HepG2 (cell line): Measurements from ENCODE around the gene TTYH1. TPM values are rescaled to one million over a fixed set of nuclear protein-coding genes. Genes with fewer than 3 reads are reported as not detected.

Experiments
- ATAC-seq: fragments of 200-7000 bp; cut with Tn5 transposase; 3 replicates; pipeline ENCODE4 v1.9.1; 2020; ENCODE audit warnings: mild to moderate bottlenecking, moderate library complexity
- BruUV-seq: library from RNA; stranded (reverse); fragments of 400-500 nt; replicated peaks from 2 replicates; lab custom pipeline; 2021; lab: Mats Ljungman, UMichigan
- CTCF ChIA-PET: fragments of 300-600 bp; formaldehyde crosslinking; extraction: SDS; loops from one replicate; lab custom pipeline; 2021; ENCODE audit warnings: low total read pairs, inconsistent platforms, low intra/inter-chr PET ratio; lab: Yijun Ruan, JAX
- POLR2A ChIA-PET: fragments of 350-600 bp; sonication (Branson Sonifier 250); formaldehyde crosslinking; loops from one replicate; lab custom pipeline; 2020; ENCODE audit warnings: antibody characterized with exemption, inconsistent platforms; lab: Yijun Ruan, JAX
- DNase-seq: peaks from one replicate; pipeline ENCODE4 v3.0.0-alpha.2; 2015; ENCODE audit warnings: low spot score
- FAIRE-seq: peaks from 3 replicates; lab custom pipeline; 2011; peaks lifted over from hg19 to GRCh38; lab: Jason Lieb, UNC
- H2AFZ ChIP-seq: one replicate; pipeline ENCODE4 v1.6.1; 2011; ENCODE audit warnings: low read length, inconsistent platforms
- H3K27ac ChIP-seq: fragments of 300-600 bp; 3 replicates; pipeline ENCODE4 v1.8.0; 2011; ENCODE audit warnings: mixed run types, mild to moderate bottlenecking, mixed read lengths, low read length, inconsistent platforms; ENCODE audit not compliant: insufficient read depth; ENCODE audit errors: extremely low read length
- H3K27me3 ChIP-seq, 2 experiments: fragments of 200-600 bp in 1 of 2; 2 replicates in 1 of 2; 3 replicates in 1 of 2; pipeline versions ENCODE4 v1.6.0 to v1.8.0; 2011; ENCODE audit warnings: low read length in 2 of 2, mild to moderate bottlenecking in 2 of 2, moderate library complexity in 2 of 2, inconsistent platforms in 1 of 2; ENCODE audit not compliant: insufficient read depth in 2 of 2, control insufficient read depth in 1 of 2
- H3K36me3 ChIP-seq, 2 experiments: fragments of 200-600 bp in 1 of 2; replicated peaks in 1 of 2; 2 replicates in 1 of 2; 3 replicates in 1 of 2; pipeline versions ENCODE4 v1.5.1 to v1.8.0; 2011; ENCODE audit warnings: low read length in 2 of 2, inconsistent platforms in 1 of 2; ENCODE audit not compliant: insufficient read depth in 2 of 2, control insufficient read depth in 1 of 2
- H3K4me1 ChIP-seq: 2 replicates; pipeline ENCODE4 v1.5.1; 2012; ENCODE audit warnings: low read length, inconsistent platforms; ENCODE audit not compliant: insufficient read depth
- H3K4me2 ChIP-seq: 2 replicates; pipeline ENCODE4 v1.6.0; 2011; ENCODE audit warnings: low read depth, low read length, inconsistent platforms
- H3K4me3 ChIP-seq, 3 experiments: fragments of 200-600 bp in 1 of 3; sonication (generic), shearing (Covaris generic) in 1 of 3; replicated peaks in 1 of 3; 2 replicates each; pipeline ENCODE4 v1.5.1; 2011 to 2016; ENCODE audit warnings: low read length in 3 of 3, inconsistent platforms in 2 of 3, low read depth in 2 of 3, mild to moderate bottlenecking in 2 of 3, control low read depth in 1 of 3, mixed read lengths in 1 of 3; ENCODE audit not compliant: insufficient read depth in 1 of 3
- H3K79me2 ChIP-seq: one replicate; pipeline ENCODE4 v1.6.1; 2011; ENCODE audit warnings: low read length, inconsistent platforms; ENCODE audit not compliant: insufficient read depth
- H3K9ac ChIP-seq: 2 replicates; pipeline ENCODE4 v1.6.0; 2011; ENCODE audit warnings: mild to moderate bottlenecking, low read depth, low read length, inconsistent platforms; ENCODE audit not compliant: insufficient read depth
- H3K9me3 ChIP-seq: 2 replicates; pipeline ENCODE4 v1.5.1; 2012; ENCODE audit warnings: mild to moderate bottlenecking, low read length
- H4K20me1 ChIP-seq: 2 replicates; pipeline ENCODE4 v1.6.0; 2011; ENCODE audit warnings: inconsistent platforms, mild to moderate bottlenecking, low read length, moderate library complexity; ENCODE audit not compliant: insufficient read depth
- AGO1 ChIP-seq: fragments of 200-400 bp; formaldehyde crosslinking; IDR thresholded peaks from 2 replicates; pipeline ENCODE4 v1.6.1; 2017; ENCODE audit warnings: mild to moderate bottlenecking, low read depth, low read length, moderate library complexity; ENCODE audit not compliant: poor library complexity, severe bottlenecking
- KDM2A ChIP-seq: sonication (generic); formaldehyde crosslinking; IDR thresholded peaks from 2 replicates; pipeline ENCODE4 v1.4.0; 2020; ENCODE audit warnings: low read depth, missing genetic modification reagents, borderline replicate concordance
- POLR2G ChIP-seq: fragments of 200-400 bp; formaldehyde crosslinking; IDR thresholded peaks from 2 replicates; pipeline ENCODE4 v1.6.1; 2018; ENCODE audit warnings: mild to moderate bottlenecking, low read depth, low read length, moderate library complexity
- ZNF569 ChIP-seq: sonication (generic); formaldehyde crosslinking; IDR thresholded peaks from 2 replicates; pipeline ENCODE4 v1.5.0; 2020; ENCODE audit warnings: mild to moderate bottlenecking, missing genetic modification reagents, moderate library complexity, borderline replicate concordance
- WGBS: methylation state at CpG from one replicate; pipeline ENCODE4 v1.1.6; 2017; ENCODE audit warnings: low lambda C conversion rate; 5-methylcytosine and 5-hydroxymethylcytosine counted together
- in situ Hi-C: cut with HindIII; loops from 2 replicates; pipeline ENCODE4 v1.10.0; 2017; ENCODE audit warnings: low pct_unique_long_range_greater_than_20kb; ENCODE audit not compliant: extremely low pct_ligation_motif_present
- intact Hi-C: fragments of 100-400 bp; cut with micrococcal nuclease; formaldehyde crosslinking; loops from one replicate; pipeline ENCODE4 v1.10.0; 2022; ENCODE audit not compliant: unreplicated experiment
- polyA plus RNA-seq, 8 experiments: library from polyadenylated mRNA; depleted of rRNA in 3 of 8; stranded (reverse) in 7 of 8; unstranded in 1 of 8; fragments of >200 nt; fragmentation: Illumina TruSeq in 4 of 8; extraction: Trizol in 4 of 8; gene quantifications; 2 replicates each; pipeline versions ENCODE4 v1.2.1 to v1.2.3, GENCODE V29; 2011 to 2016; ENCODE audit warnings: low read depth in 4 of 8, missing spikeins in 1 of 8, mixed read lengths in 1 of 8; ENCODE audit not compliant: insufficient read depth in 1 of 8
- total RNA-seq, 5 experiments: library from RNA; depleted of rRNA; stranded (reverse); fragments of >200 nt; fragmentation: Illumina TruSeq; extraction: Trizol; gene quantifications; 2 replicates each; pipeline ENCODE4 v1.2.3, GENCODE V29; 2016; ENCODE audit warnings: low read depth in 1 of 5
- TF ChIP-seq, protein P1 (sequence below): fragments of 450-650 bp; IDR thresholded peaks from 2 replicates; pipeline ENCODE4 v1.6.1; 2016
- TF ChIP-seq, protein P2 (sequence below): IDR thresholded peaks from 2 replicates; pipeline ENCODE4 v1.6.1; 2018; ENCODE audit warnings: missing genetic modification reagents
- TF ChIP-seq, protein P3 (sequence below), 2 experiments: fragments of 450-650 bp in 1 of 2; sonication (generic) in 1 of 2; formaldehyde crosslinking in 1 of 2; IDR thresholded peaks; 2 replicates each; pipeline versions ENCODE4 v1.6.1 to v1.8.0; 2016 to 2022; ENCODE audit warnings: antibody characterized with exemption in 1 of 2, mild to moderate bottlenecking in 1 of 2, missing genetic modification reagents in 1 of 2

TTYH1 gene
- total and polyA plus RNA-seq, 2 of the 13 experiments (the other 11 are each of a cell fraction or from before 2014, with no cell fraction given): 6.9 to 19.9 TPM

DNA sequence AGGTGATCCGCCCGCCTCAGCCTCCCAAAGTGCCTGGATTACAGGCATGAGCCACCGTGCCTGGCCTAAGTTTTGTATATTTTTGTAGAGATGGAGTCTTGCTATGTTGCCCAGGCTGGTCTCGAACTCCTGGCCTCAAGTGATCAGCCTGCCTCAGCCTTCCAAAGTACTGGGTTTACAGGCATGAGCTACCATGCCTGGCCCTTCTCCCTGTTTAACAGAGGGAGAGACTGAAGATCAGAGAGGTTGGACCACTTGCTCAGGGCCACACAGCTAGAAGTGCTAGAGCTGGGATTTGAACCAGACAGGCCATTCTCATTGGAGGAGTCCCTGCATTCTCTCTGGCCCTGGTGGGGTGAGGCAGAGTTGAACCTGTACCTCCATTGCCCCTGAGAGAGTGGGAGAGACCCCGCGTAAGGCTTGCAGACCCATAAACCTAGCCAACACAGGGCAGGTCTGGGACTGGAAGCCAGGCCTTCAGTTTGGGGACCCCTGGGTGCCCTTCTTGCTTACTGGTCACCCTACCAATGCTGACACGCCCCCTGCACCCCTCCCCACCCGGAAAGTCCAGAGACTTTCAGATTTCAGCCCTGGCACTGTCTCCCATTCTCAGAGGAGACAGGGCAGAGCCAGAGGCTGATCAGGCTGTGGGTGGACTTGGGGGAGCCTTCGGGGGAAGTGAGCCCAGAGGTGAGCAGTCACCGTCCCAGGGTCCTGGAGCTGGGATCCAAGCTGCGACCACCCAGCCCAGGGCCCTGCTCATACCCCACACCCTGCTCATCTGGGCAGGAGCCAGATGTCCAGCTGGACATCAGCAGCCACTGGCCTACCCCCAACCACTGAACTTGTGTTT lies 13.3 kb downstream of the TTYH1 start (continued):
- TF ChIP-seq, protein P1, sequence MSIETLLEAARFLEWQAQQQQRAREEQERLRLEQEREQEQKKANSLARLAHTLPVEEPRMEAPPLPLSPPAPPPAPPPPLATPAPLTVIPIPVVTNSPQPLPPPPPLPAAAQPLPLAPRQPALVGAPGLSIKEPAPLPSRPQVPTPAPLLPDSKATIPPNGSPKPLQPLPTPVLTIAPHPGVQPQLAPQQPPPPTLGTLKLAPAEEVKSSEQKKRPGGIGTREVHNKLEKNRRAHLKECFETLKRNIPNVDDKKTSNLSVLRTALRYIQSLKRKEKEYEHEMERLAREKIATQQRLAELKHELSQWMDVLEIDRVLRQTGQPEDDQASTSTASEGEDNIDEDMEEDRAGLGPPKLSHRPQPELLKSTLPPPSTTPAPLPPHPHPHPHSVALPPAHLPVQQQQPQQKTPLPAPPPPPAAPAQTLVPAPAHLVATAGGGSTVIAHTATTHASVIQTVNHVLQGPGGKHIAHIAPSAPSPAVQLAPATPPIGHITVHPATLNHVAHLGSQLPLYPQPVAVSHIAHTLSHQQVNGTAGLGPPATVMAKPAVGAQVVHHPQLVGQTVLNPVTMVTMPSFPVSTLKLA: no peak
- no peak for TF ChIP-seq ZNF569 (CRISPR knock-in tag)
- TF ChIP-seq, protein P2, sequence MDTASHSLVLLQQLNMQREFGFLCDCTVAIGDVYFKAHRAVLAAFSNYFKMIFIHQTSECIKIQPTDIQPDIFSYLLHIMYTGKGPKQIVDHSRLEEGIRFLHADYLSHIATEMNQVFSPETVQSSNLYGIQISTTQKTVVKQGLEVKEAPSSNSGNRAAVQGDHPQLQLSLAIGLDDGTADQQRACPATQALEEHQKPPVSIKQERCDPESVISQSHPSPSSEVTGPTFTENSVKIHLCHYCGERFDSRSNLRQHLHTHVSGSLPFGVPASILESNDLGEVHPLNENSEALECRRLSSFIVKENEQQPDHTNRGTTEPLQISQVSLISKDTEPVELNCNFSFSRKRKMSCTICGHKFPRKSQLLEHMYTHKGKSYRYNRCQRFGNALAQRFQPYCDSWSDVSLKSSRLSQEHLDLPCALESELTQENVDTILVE (CRISPR knock-in tag): no peak

DNA sequence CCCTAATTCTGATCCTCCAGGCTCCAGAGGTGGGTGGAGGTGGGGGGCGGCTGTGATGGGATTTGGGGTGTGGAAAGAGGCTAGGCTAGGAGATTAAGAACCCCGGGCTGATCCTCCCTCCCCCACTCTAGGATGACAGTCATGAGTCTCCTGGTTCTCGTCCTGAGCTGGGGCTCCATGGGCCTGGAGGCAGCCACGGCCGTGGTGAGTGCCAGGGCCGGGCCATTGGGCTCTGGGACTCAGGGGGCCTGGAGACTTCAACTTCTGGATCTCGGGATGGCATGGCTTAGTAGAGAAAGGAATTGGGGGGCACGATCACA lies 13.9 kb downstream of the TTYH1 start:
- no peaks in the 10 kb centered on the region for H3K36me3 ChIP-seq
- WGBS: 65% methylated on average over 4 of the region's 8 CpGs
- TF ChIP-seq, protein P3, sequence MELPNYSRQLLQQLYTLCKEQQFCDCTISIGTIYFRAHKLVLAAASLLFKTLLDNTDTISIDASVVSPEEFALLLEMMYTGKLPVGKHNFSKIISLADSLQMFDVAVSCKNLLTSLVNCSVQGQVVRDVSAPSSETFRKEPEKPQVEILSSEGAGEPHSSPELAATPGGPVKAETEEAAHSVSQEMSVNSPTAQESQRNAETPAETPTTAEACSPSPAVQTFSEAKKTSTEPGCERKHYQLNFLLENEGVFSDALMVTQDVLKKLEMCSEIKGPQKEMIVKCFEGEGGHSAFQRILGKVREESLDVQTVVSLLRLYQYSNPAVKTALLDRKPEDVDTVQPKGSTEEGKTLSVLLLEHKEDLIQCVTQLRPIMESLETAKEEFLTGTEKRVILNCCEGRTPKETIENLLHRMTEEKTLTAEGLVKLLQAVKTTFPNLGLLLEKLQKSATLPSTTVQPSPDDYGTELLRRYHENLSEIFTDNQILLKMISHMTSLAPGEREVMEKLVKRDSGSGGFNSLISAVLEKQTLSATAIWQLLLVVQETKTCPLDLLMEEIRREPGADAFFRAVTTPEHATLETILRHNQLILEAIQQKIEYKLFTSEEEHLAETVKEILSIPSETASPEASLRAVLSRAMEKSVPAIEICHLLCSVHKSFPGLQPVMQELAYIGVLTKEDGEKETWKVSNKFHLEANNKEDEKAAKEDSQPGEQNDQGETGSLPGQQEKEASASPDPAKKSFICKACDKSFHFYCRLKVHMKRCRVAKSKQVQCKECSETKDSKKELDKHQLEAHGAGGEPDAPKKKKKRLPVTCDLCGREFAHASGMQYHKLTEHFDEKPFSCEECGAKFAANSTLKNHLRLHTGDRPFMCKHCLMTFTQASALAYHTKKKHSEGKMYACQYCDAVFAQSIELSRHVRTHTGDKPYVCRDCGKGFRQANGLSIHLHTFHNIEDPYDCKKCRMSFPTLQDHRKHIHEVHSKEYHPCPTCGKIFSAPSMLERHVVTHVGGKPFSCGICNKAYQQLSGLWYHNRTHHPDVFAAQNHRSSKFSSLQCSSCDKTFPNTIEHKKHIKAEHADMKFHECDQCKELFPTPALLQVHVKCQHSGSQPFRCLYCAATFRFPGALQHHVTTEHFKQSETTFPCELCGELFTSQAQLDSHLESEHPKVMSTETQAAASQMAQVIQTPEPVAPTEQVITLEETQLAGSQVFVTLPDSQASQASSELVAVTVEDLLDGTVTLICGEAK (IDR thresholded peaks at IDR 0.05): no peak
- TF ChIP-seq, protein P3 (CRISPR knock-in tag; IDR thresholded peaks at IDR 0.05): no peak
- TF ChIP-seq POLR2G (peak; percentile 22; the same call in 1 of the 2 replicates), AGO1 (peak; percentile 48), KDM2A (CRISPR knock-in tag) (peak; percentile 10; the same call in 1 of the 2 replicates)
- H4K20me1 ChIP-seq: no peaks in the 10 kb centered on the region
- no peak for FAIRE-seq
- no peaks in the 10 kb centered on the region for H3K9me3 ChIP-seq
- H3K27me3 ChIP-seq: no peaks in the 10 kb centered on the region; a peak in 1 of 5 replicates
- intact Hi-C loops (no loop called here), in situ Hi-C loops (no loop called here)
- H2AFZ ChIP-seq: no peak overlapping the region
- H3K4me3 ChIP-seq: no peak overlapping the region
- ChIA-PET POLR2A (interaction anchor here (1.1 to 3.9 kb wide), 3 partner anchors 9 to 19 kb away, joined by 3 to 41 read pairs (median 7); partner anchors contain the start of gene LENG8), CTCF (no interaction called here)
- H3K4me2 ChIP-seq: no peak overlapping the region
- H3K4me1 ChIP-seq: no peaks in the 10 kb centered on the region
- no peak overlapping the region for H3K9ac ChIP-seq
- peak; percentile 7; the same call in 1 of the 3 replicates for ATAC-seq
- no peaks in the 10 kb centered on the region for H3K79me2 ChIP-seq
- no TSS peak for BruUV-seq
- no peak for DNase-seq
- no peak overlapping the region for H3K27ac ChIP-seq
